GM19099 (cell line): ENCODE data around the gene ZBTB43.

ENCODE experiments used
- POLR2A ChIP-seq: IDR thresholded peaks from 3 replicates; pipeline ENCODE4 v1.6.1; 2011; ENCODE audit warnings: low read depth; ENCODE audit not compliant: insufficient read length; ENCODE audit errors: extremely low read depth

ZBTB43 gene, protein sequence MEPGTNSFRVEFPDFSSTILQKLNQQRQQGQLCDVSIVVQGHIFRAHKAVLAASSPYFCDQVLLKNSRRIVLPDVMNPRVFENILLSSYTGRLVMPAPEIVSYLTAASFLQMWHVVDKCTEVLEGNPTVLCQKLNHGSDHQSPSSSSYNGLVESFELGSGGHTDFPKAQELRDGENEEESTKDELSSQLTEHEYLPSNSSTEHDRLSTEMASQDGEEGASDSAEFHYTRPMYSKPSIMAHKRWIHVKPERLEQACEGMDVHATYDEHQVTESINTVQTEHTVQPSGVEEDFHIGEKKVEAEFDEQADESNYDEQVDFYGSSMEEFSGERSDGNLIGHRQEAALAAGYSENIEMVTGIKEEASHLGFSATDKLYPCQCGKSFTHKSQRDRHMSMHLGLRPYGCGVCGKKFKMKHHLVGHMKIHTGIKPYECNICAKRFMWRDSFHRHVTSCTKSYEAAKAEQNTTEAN

DNA sequence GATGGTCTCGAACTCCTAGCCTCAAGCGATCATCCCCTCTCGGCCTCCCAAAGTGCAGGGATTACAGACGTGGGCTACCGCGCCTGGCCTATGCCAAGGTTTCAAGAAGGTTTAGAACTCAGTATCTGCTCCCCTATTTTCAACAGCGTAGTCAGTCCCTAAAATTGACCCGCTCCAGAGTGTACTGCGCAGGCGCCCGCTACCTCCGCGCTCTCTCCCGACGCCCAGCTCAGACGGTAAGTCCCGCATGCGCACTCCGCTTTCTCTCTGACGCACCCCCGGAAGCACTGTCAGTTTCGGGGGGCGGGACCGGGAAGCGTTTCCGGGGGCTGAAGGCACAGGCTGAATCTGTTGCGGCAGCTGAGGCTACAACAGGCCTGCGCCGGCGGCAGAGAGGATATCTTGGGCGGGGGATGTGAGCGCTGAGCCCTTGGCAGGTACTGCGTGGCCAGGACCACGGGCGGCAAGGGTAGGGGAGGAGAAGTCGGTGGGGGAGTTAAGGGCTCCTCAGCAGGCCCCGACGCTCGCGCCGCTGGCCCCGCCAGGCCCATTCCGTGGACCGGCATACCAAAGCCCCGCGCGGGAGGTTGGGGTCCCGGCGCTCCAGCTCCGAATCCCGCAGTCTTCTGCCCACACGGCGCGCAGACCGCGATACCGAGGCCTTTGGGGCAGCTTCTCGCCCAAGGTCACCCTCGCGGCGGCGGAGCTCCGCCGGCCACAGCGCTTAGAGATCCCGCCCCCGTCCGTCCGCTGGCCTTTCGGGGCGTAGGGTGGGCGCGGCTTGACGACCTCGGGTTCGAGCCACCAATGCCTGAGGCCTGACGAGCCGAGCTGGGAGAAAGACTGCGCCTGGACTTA, at the start of gene ZBTB43:
Gene ZBTB43, plus strand, starts transcription at position 345 of the 858 bp plus-strand sequence. CDS start 27,470 bp downstream, outside the sequence.
- peak; percentile 89 for TF ChIP-seq POLR2A

DNA sequence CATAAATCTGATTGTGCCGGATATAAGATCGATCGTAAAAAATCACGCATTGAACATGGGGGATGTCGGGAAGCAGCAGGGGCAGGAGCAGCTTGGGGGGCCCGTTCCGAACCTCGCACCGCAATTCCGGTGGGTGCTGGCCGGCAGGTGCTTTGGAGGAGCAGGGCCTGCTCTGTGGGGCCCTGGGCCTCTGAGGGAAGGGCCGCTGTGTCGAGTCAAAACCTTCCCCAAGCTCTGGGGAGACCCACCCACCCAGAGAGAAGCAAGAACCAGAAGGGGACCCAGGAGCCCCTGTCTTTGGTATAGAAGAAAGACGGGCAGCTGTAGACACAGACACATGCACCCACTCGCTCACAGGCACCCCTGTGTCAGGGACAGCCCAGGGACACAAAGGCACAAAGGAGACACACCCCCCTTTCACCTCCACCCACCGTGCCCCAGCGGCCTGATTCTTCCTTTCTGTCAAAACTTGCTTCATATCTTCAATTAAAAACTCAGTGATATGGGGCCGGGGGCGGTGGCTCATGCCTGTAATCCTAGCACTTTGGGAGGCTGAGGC, 49.4 kb upstream of the ZBTB43 start:
- TF ChIP-seq POLR2A = no peak

DNA sequence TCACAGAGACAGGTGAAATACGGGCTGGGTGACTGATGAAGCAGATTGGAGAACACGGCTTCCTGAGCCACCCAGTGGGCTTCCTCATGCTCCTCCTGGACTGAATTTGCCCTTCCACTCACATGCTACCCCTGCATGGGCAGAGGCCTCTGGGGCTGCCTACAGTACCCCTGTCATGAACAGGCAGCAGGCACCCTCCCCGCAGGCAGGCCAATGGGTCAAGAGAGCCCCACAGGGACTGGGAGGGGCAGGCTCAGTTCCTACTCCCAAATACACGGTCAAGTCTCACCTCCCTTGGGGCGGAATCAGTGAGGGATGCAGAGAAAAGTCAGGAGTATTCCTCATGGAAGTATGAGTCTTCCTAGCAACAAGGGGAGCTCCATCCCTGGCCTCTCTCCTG, 48.6 kb upstream of the ZBTB43 start:
- no peak for TF ChIP-seq POLR2A

DNA sequence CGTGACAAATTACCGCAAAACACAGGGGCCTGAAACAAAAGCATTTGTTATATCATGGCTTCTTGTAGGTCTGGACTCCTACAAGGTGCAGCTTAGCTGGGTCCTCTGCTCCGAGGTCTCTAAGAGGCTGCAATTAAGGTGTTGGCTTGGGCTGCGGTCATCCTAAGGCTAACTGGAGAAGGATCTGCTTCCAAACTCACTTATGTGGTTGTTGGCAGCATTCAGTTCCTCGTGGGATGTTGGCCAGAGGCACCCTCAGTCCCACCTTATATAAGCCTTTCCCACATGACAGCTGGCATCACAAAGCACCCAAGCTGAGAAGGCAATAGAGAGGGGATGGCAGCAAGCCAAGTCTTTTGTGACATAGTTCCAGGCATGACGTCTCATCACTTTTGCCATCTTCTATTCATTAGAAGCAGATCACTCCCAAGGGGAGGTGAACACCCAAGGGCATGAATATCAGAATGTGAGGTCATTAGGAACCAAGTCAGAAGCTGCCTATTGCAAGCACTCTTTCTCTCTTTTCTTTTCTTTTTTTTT, 47.9 kb upstream of the ZBTB43 start:
- TF ChIP-seq POLR2A = no peak

DNA sequence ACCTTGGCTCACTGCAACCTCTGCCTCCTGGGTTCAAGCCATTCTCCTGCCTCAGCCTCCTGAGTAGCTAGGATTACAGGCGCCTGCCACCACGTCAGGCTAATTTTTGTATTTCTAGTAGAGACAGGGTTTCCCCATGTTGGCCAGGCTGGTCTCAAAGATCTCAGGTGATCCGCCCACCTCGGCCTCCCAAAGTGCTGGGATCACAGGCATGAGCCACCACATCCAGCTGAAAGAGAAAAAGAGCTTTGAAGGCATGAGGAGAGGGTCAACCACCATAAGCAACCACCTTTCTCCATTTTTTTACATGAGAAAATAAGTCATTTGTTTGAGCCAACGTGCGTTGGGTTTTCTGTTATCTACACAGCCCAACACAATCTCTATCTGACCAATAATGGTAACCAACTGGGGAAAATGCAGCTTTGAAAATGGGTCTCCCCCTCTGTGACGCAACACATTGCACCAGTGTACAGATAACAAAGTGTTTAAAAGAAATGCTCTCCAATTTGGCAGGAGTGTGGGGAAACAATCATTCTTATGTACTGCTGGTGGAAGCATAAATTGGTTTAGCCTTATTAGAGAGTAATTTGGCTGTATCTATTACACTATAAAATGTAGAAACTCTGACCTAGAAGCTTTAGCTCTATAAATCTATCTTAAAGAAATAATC, 45.8 kb upstream of the ZBTB43 start:
- no peak for TF ChIP-seq POLR2A

DNA sequence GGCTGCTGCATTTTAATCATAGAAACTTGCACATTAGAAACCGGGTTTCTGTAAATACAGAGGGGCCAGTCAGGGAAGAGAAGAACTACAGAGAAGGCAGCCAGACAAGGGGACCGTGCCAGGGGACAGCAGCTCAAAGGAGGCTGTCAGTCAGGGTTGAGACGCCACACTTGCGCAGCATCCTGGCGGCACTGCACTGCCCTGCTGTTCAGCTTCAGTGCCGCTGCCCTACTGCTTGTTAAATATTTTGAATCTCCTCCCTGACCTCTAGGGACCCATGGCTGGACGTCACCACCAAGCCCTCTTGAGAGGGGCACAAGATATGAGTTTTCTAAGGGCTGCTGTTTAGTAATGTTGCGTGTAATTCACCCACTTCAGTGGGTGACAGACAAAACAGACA, 43.6 kb upstream of the ZBTB43 start:
- TF ChIP-seq POLR2A = no peak

DNA sequence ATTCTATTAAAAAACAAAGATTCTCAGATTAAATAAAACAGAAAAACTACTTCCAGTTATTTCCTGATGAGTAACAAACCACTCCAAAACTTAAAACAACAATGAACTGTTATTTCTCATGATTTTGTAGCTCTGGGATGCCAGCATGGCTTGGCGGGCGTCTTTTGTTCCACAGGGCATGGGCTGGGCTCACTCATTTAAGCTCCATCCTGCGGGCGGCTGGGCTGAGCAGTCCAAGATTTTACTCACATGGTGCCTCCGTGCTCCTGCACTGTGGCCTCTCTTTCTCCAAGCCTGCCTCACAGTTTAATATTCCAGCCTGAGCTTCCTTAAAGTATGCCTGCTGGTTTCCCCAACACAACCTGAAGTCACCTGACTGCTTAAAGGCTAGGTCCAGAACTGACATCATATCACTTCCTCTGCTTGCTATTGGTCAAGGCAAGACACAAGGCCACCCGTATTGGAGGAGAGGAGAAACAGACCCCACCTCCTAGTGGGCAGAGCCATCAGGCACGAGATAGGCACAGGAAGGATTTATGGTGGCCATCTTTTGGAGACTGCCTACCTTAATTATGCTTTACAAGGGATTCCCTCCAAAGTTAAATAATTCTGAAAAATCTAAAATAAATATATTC, 41.6 kb upstream of the ZBTB43 start:
- TF ChIP-seq POLR2A = no peak

DNA sequence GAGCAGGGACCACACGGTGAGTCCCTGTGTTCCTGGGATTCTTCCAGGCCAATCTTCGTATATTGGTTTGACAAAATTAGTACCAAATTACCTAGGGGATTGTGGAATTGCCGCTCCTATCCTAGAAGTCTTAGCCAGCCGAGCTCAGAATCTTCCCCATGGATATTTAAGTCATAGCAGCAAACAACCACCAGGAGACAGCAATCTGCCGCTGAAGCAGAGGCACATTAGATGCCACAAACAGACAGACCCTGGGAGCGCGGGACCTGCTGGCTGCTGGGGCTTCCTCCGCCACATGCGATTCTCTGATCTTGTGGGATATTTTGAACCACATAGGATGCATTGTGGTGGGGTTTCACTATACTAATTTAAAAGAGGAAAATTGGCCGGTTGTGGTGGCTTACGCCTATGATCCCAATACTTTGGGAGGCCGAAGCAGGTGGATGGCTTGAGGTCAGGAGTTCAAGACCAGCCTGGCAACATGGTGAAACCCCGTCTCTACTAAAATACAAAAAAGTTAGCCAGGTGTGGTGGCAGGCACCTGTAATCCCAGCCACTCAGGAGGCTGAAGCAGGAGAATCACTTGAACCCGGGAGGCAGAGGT, 31.7 kb upstream of the ZBTB43 start:
- TF ChIP-seq POLR2A = no peak

DNA sequence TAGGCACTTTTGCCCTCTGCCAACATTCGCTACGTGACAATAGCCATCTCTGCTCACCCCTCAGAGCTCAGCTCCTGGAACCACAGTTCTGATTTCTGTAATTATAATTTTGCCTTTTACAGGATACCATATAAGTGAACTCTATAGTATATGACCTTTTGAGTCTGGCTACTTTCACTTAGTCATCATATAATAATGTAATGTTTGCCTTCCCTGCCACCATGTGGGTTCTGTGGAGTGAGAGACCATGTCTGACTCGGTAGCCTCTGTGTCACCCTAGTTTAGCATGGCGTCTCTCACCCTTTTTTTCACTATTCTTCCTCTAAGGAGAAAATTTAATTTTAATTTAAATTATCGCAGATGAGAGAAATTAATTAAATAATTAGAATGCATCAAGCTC, 28.9 kb upstream of the ZBTB43 start:
- no peak for TF ChIP-seq POLR2A

DNA sequence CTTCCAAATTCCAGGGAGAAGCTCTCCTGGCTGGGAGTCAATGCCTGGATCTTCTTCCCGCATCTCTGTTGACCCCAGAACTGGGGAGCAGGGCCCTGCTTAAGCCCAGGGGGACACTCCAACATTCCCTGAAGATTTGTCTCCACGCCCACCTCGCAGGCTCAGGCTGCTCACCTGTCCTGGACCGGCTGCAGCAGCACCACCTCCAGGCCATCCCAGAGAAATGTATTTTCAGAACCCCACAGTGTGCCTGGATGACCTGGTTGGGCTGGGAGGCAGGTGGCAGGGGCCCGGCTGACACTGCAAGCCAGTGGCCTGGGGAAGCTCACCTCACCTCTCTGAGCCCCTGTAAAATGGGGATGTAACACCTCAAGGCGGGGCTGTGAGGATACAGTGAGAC, 27.1 kb upstream of the ZBTB43 start:
- TF ChIP-seq POLR2A = no peak

DNA sequence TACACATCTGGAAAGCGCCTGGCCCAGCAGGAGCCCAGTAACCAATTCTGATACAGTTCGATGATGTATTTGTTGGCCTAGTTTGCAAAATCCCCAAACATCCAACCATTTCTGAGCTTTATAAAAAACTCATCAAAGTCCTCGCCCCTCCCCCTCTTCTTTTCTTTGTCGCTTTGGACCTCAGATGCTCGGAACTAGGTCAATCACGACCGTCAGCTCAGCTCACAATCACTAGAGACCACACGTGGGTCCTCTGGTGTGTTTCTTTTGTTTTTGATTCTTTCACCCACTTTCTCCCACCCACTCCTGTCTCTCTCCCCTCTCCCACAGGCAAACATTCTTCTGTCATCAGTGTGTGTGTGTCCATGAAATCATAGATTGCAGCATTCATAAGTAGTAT, 26.7 kb upstream of the ZBTB43 start:
- TF ChIP-seq POLR2A = no peak

DNA sequence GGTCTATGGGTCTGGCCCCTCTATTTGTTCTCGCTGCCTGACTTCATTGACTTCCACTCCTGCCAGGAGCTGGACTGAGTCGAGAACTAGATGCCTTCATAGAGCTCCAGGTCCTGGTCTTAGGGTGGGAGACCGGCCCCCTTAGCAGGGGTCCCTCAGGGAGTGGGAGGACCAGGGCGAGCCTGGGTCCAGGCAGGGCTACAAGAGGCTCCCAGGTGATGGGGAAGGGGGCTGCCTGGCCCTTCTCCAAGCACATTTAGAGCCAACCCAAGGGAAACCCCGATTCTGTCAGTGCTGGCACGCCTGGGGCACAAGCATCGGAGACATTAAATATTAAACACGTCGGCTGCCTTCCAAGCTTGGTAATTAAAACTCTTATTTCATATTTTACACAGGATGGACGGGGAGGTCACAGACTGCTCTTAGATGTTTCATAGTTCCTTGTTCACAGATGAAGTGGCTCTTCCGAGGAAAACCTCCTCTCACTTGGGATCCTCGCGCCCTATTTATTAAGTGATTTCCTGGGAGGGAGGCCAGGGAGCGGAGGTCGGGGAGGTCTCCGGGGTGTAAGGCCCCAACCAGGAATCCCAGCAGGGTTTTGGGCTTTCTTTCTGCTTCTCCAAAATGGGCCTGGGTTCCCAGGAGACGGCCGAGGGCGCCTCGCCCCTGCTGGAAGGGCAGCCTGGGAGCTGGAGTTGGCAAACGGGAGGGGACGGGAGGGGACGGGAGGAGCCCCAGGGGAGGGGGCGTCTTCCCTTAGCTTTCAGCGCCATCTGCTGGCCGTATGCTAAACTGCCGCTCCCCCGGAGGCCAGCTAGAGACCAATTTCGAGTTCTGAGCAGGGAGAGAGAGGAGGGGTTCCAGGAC, 23.4 kb upstream of the ZBTB43 start:
- TF ChIP-seq POLR2A = no peak

DNA sequence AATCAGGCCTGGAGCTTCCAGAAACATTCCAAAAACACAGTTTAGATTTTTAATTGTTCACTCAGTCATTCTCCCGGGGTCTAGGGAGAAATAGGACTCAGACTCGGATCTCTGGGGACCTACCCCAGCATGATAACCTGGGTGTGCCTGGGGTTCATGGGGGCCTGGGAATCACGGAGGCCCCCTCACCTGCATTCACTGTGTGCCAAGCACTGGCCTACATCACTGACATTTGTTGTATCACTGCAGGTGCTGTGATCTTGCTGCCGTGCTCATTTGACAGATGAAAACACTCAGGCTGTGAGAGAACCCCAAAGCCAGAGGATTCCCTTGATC, 22.8 kb upstream of the ZBTB43 start:
- TF ChIP-seq POLR2A = no peak
